ENCODE data around the gene CUL9.

The CUL9 gene

GRCh38 chr6:43229803-43230620 lies 48.0 kb downstream of the CUL9 start:
- no peak for DNase-seq (ENCODE audit: extremely low read depth, low read depth)

GRCh38 chr6:43231053-43231452 lies 49.1 kb downstream of the CUL9 start:
- DNase-seq (ENCODE audit: extremely low read depth, low read depth): no peak
- TF ChIP-seq CTCF (IDR thresholded peaks at IDR 0.05; ENCODE audit: low read depth, low read length): no peak

More at GRCh38 chr6:43229803-43230620, 48.0 kb downstream of the CUL9 start:
- no peak for TF ChIP-seq CTCF (IDR thresholded peaks at IDR 0.05; ENCODE audit: low read depth, low read length)

- no peak for TF ChIP-seq CTCF (IDR thresholded peaks at IDR 0.05; ENCODE audit: low read depth, low read length)
- DNase-seq (ENCODE audit: extremely low read depth, low read depth): no peak
These were observed 49.9 kb downstream of the CUL9 start for GRCh38 chr6:43231735-43232450.

GRCh38 chr6:43235841-43236240 lies 53.8 kb downstream of the CUL9 start:
- DNase-seq (ENCODE audit: extremely low read depth, low read depth): no peak
- no peak for TF ChIP-seq CTCF (IDR thresholded peaks at IDR 0.05; ENCODE audit: low read depth, low read length)

- TF ChIP-seq CTCF (IDR thresholded peaks at IDR 0.05; ENCODE audit: low read depth, low read length): no peak
- no peak for DNase-seq (ENCODE audit: extremely low read depth, low read depth)
These were observed 57.1 kb downstream of the CUL9 start for GRCh38 chr6:43239054-43239453.

- DNase-seq (ENCODE audit: extremely low read depth, low read depth): no peak
- TF ChIP-seq CTCF (IDR thresholded peaks at IDR 0.05; ENCODE audit: low read depth, low read length): no peak
These were observed 59.0 kb downstream of the CUL9 start for GRCh38 chr6:43240950-43241349.

- no peak for TF ChIP-seq CTCF (IDR thresholded peaks at IDR 0.05; ENCODE audit: low read depth, low read length)
- no peak for DNase-seq (ENCODE audit: extremely low read depth, low read depth)
These were observed 59.5 kb downstream of the CUL9 start for GRCh38 chr6:43241446-43241845.

Data from AG09319 (cell line).